GM12872 (cell line): ENCODE results near the gene HIC1.

Source experiments
- TF ChIP-seq, protein P1 (sequence below): IDR thresholded peaks from 3 replicates; pipeline ENCODE4 v1.5.1; 2011; ENCODE audit warnings: low read depth, mild to moderate bottlenecking, low read length, moderate library complexity; ENCODE audit not compliant: insufficient read depth

Gene HIC1

DNA sequence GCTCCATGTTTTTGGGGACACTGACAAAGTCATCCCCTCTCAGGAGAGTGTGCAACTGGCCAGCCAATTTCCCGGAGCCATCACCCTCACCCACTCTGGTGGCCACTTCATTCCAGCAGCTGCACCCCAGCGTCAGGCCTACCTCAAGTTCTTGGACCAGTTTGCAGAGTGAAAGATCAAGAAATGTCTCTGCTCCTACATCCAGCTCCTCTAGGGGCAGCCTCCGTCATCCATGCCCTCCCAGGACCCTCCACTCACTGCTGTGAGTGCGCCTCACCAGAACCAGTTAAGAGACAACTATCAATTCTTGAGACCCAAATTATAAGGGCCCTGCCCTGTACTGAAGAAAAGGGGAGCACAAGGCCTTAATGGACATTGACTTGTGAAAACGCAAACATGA lies 12.0 kb upstream of the HIC1 start:
- TF ChIP-seq, protein P1, sequence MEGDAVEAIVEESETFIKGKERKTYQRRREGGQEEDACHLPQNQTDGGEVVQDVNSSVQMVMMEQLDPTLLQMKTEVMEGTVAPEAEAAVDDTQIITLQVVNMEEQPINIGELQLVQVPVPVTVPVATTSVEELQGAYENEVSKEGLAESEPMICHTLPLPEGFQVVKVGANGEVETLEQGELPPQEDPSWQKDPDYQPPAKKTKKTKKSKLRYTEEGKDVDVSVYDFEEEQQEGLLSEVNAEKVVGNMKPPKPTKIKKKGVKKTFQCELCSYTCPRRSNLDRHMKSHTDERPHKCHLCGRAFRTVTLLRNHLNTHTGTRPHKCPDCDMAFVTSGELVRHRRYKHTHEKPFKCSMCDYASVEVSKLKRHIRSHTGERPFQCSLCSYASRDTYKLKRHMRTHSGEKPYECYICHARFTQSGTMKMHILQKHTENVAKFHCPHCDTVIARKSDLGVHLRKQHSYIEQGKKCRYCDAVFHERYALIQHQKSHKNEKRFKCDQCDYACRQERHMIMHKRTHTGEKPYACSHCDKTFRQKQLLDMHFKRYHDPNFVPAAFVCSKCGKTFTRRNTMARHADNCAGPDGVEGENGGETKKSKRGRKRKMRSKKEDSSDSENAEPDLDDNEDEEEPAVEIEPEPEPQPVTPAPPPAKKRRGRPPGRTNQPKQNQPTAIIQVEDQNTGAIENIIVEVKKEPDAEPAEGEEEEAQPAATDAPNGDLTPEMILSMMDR: 0 out of 3 replicates have a peak, but pooled peaks have one; percentile 25

DNA sequence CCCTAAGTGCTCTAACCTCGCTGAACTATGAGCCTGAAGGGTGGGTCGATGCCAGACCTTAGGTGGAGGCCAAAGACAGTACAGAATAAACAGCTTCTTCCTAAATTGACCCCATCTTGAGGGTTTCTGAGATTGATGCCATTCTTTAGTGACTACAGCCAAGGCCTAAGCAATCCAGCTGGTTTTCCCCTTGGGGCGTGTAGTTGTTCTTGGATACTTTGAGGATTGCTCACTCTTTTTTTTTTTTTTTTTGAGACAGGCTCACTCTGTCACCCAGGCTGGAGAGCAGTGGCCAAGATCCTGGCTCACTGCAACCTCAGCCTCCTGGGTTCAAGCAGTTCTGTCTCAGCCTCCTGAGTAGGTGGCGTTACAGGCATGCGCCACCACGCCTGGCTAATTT lies 11.1 kb upstream of the HIC1 start:
- TF ChIP-seq, protein P1: no peak

DNA sequence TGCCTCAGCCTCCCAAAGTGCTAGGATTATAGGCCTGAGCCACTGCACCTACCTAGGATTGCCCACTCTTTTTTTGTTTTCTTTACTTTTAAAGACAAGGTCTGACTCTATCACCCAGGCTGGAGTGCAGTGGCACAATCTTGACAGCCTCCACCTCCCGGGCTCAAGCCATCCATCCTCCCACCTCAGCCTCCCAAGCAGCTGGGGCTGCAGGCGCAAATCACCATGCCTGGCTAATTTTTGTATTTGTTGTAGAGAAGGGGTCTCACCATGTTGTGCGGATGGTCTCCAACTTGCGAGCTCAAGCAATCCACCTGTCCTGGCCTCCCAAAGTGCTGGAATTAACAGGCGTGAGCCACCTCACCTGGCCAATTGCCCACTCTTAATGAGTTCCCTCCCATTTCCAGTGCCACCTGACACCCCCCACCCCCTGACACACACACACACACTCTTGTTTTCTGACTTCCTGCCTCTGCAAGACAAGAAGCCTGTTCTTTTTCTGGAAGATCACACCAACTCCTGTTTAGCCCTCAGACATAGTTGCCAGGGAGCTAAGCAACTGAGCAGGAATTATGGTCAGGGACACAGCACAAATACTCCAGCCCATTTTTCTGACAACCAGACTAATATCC lies 10.5 kb upstream of the HIC1 start:
- TF ChIP-seq, protein P1: no peak

DNA sequence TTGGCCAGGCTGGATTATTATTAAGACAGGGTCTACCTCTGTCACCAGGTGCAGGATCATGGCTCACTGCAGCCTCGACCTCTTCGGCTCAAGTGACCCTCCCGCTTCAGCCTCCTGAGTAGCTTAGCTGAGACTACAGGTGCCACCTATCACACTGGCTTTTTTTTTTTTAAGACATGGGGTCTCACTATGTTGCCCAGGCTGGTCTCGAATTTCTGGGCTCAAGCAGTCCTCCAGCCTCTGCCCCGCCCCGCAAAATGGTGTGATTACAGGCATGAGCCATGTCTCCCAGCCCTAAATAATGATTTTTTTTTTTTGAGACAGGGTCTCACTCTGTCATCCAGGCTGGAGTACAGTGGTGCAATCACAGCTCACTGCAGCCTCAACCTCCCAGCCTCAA lies 7.3 kb upstream of the HIC1 start:
- TF ChIP-seq, protein P1: no peak

DNA sequence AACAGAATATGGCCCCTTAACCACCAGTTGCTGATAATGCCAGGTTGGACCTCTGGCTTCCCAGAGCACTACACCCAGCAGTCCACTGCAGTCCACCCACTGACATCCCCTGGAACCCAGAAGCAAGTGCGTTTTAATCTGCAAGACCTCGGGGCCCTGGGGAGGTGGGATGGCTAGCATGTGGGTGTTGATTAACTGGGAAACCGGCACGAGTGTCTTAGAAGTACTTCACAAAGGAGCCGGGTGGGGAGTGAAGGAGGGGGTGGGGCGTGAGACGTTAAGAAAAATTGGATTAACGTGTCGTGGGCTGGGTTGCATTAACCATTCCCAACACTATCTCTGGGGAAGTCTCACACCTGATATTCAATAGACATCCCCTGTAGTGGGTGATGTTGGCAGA lies 6.1 kb upstream of the HIC1 start:
- TF ChIP-seq, protein P1: no peak

DNA sequence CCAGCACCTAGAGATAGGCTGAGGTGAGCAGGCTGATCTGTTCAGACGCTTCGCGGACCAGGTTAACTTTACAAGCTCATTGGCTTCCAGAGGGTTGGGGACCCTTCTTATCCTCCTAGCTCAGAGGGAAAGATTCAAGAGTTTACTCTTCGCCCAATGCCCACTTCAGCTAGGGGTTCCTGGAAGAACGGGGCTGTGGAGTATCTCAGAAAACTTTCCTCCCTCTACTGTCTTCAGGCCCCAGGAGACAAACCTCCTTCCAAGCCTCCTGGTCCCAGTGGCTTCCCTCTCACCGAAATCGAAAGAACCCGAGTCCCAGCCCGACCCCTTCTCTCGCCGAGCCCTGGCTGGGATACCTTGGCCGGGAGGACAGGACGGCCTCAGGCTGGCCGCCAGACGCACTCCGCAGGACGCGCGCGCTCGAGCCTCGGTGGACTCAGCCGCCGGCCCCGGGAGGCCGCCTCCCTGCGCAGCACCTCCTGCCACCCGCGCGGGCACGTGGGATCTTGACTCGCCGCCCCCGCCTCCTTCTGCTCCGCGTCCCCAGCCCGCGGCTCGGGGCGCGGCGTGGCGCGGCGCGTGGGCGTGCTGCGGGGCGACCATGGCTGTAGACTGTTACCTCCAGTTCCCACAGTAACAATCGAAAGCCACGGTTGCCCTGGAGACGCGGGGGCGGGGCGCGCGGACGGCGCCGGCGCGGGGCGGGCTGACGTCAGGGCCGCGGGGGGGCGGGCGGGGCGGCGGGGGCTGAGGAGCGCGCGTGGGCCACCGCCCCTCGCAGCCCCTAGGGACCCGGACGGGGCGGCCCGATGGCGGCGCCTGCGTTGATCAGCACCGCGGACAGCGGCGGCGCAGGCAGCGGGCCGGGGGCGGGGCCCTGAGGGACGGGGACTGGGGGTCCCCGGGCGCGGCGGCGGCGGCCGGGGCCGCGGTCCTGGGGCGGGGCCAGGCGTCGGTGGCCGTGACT lies 5.3 kb upstream of the HIC1 start:
- TF ChIP-seq, protein P1: no peak

DNA sequence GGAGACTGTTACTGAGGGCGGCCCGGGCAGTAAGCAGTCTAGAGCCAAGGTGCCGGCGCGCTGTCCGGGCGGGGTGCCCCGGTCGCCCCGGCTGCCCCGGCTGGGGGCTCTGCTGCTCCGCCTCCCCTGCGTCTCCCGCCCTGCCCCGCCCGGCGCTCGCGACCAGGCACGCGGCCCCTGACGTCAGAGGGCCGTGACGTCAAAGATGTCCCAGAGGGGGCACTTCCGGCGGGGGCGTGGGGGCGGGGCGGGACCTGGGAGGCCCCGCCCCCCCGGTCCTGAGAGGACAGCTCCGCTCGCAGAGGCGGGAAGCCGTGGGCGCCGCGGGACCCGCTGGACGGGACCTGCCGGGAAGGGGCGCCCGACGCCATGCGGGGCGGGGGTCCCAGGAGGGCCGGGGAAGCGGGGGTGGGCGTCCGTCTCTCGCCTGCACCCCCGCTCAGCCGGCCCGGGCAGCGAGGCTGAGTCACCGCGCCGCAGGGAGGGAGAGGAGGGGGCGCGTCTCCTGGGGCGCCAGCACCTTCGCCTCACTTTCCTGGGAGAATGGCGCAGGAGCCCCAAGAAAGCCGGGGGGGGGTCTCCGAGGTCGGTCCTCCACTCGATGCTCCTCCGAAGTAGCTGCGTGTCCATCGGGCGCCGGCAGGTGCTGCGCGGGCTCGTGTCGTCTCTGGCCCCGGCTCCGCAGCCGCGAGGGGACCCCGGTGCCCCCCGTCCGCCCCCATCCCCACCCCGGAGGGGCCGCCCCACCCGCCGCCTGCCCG lies 4.4 kb upstream of the HIC1 start:
- TF ChIP-seq, protein P1: 0 out of 3 replicates have a peak, but pooled peaks have one; percentile 7
